Kidney epithelial cell (primary cell): ENCODE measurements around the gene CYLD. TPM values are rescaled to one million over a fixed set of nuclear protein-coding genes. Genes with fewer than 3 reads are reported as not detected.

Experiments
- DNase-seq: peaks from one replicate; pipeline ENCODE4 v3.0.0-alpha.2; 2010; ENCODE audit warnings: low read depth
- H3K27me3 ChIP-seq: 2 replicates; pipeline ENCODE4 v1.6.0; 2011; ENCODE audit warnings: low read length; ENCODE audit not compliant: control insufficient read depth, insufficient read depth
- H3K36me3 ChIP-seq: 2 replicates; pipeline ENCODE4 v1.5.1; 2011; ENCODE audit warnings: low read length; ENCODE audit not compliant: control insufficient read depth, insufficient read depth
- H3K4me3 ChIP-seq: 2 replicates; pipeline ENCODE4 v1.5.1; 2011; ENCODE audit warnings: low read depth, mild to moderate bottlenecking, control low read depth, low read length
- CTCF ChIP-seq: IDR thresholded peaks from 2 replicates; pipeline ENCODE4 v1.5.1; 2011; ENCODE audit warnings: mild to moderate bottlenecking, moderate library complexity, low read length, control low read depth, inconsistent platforms; ENCODE audit not compliant: insufficient read depth, poor library complexity, severe bottlenecking
- total RNA-seq: library from RNA; depleted of rRNA; stranded (reverse); fragments of >200 nt; gene quantifications from 2 replicates; pipeline ENCODE4 v1.2.3, GENCODE V29; 2015

CYLD gene
- total RNA-seq, 1 donor from 2014 or later = 21.5 TPM

- no peak for DNase-seq
- no peaks in the 10 kb centered on the region for H3K36me3 ChIP-seq
- no peak for TF ChIP-seq CTCF
- H3K27me3 ChIP-seq = peaks cover 2% of the 10 kb centered on the region
- H3K4me3 ChIP-seq = no peak overlapping the region
Measured at GRCh38 chr16:50848755-50849514, 107.0 kb downstream of the CYLD start.

Other genes with a start within 250 kb of the CYLD start
- gene NKD1, start 193.7 kb upstream of the CYLD start, total RNA-seq = 0.33 and 0.34 TPM in 2 replicates
- gene SNX20, start 60.8 kb upstream of the CYLD start, total RNA-seq = not detected in 2 replicates
- gene NOD2, start 48.5 kb upstream of the CYLD start, total RNA-seq = 0.07 and 0.46 TPM in 2 replicates